Spleen (tissue), 7 donors: Measurements from ENCODE around the gene STARD13.

ENCODE experiments used
- CTCF ChIP-seq, 11 experiments: fragments of 200-600 bp in 7 of 11; fragments of 450-650 bp in 4 of 11; sonication (generic) in 4 of 11; IDR thresholded peaks in 8 of 11; conservative IDR thresholded peaks in 3 of 11; 1 replicate in 7 of 11; 2 replicates in 4 of 11; pipeline versions ENCODE4 v1.4.0 to v1.8.0; 2016 to 2021; ENCODE audit warnings: antibody characterized with exemption in 11 of 11, inconsistent platforms in 4 of 11, mild to moderate bottlenecking in 1 of 11
- POLR2A ChIP-seq, 3 donors: fragments of 450-650 bp; IDR thresholded peaks; one replicate each; pipeline ENCODE4 v1.5.1; 2017; ENCODE audit warnings: antibody characterized with exemption in 3 of 3, mild to moderate bottlenecking in 1 of 3
- POLR2AphosphoS5 ChIP-seq, 3 donors: sonication (generic); formaldehyde crosslinking; IDR thresholded peaks; one replicate each; pipeline ENCODE4 v1.5.1; 2017; ENCODE audit warnings: antibody characterized with exemption in 3 of 3
- donor health status: DM: no; HTN: no; CAD: no; lungs with moderate emphysema.
- donor health status: DM: no; HTN: no; CAD: no.
- donor health status: DM: no; HTN: no; CAD: no.

GRCh38 chr13:33210090-33210489, 75.5 kb downstream of the STARD13 start:
- no peak for TF ChIP-seq CTCF (IDR thresholded peaks at IDR 0.05 in 8 of 11, conservative IDR thresholded peaks at IDR 0.05 in 3 of 11)
- no peak for TF ChIP-seq POLR2AphosphoS5 (IDR thresholded peaks at IDR 0.05)
- TF ChIP-seq POLR2A (IDR thresholded peaks at IDR 0.05): no peak
